Epithelial cell of umbilical artery (primary cell): ENCODE results near the gene ADAMTS12. TPM values are rescaled to one million over a fixed set of nuclear protein-coding genes. Genes with fewer than 3 reads are reported as not detected.

Source experiments
- total RNA-seq: library from RNA; depleted of rRNA; stranded (reverse); fragments of >200 nt; gene quantifications from 2 replicates; pipeline ENCODE4 v1.2.3, GENCODE V29; 2014

Gene ADAMTS12, protein sequence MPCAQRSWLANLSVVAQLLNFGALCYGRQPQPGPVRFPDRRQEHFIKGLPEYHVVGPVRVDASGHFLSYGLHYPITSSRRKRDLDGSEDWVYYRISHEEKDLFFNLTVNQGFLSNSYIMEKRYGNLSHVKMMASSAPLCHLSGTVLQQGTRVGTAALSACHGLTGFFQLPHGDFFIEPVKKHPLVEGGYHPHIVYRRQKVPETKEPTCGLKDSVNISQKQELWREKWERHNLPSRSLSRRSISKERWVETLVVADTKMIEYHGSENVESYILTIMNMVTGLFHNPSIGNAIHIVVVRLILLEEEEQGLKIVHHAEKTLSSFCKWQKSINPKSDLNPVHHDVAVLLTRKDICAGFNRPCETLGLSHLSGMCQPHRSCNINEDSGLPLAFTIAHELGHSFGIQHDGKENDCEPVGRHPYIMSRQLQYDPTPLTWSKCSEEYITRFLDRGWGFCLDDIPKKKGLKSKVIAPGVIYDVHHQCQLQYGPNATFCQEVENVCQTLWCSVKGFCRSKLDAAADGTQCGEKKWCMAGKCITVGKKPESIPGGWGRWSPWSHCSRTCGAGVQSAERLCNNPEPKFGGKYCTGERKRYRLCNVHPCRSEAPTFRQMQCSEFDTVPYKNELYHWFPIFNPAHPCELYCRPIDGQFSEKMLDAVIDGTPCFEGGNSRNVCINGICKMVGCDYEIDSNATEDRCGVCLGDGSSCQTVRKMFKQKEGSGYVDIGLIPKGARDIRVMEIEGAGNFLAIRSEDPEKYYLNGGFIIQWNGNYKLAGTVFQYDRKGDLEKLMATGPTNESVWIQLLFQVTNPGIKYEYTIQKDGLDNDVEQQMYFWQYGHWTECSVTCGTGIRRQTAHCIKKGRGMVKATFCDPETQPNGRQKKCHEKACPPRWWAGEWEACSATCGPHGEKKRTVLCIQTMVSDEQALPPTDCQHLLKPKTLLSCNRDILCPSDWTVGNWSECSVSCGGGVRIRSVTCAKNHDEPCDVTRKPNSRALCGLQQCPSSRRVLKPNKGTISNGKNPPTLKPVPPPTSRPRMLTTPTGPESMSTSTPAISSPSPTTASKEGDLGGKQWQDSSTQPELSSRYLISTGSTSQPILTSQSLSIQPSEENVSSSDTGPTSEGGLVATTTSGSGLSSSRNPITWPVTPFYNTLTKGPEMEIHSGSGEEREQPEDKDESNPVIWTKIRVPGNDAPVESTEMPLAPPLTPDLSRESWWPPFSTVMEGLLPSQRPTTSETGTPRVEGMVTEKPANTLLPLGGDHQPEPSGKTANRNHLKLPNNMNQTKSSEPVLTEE (N-terminal part only)
- 0.32 and 0.46 TPM in 2 replicates for total RNA-seq

DNA sequence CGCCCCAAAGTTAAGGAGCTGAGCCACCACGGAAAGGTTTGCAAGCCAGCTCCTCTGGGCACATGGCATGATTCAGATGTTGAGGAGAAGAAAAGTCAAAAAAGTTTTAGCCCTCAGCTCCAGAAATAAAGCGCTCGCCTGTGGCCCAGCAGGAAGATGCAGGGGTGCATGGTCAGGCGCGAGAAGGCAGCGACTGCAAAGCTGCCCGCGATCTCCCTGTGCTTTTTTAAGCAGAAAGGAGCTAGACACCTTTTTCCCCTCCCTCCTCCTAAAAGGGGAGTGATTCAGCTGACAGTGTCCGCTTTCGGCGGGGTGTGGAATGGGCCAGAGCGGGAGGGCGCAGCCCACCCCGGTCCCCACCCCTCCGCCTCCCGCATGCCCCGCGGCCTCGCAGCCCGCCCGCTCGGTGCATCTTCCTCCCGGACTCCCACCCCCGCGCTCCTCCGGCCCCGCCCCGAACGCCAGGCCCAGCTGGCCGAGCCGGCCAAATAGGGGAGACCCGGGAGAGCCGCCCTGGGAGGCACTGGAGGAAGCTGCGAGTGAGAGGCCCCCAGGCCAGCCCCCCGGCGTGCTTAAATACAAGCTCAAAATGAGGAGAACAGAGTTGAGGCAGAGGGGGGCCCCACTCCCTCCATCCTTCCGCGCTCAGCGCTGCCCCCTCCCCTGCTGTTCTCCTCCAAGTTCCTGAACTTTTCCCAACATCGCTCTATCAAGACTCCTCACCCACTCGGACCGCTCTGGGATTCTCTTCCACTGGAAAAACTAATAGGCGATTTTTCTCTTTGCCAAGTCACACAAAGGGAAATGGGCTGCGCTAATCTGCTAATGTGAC is at the start of gene ADAMTS12:
ADAMTS12 (minus strand) TSS at position 203 of the 832 bp plus-strand sequence; CDS start at position 69, 134 bp downstream.

DNA sequence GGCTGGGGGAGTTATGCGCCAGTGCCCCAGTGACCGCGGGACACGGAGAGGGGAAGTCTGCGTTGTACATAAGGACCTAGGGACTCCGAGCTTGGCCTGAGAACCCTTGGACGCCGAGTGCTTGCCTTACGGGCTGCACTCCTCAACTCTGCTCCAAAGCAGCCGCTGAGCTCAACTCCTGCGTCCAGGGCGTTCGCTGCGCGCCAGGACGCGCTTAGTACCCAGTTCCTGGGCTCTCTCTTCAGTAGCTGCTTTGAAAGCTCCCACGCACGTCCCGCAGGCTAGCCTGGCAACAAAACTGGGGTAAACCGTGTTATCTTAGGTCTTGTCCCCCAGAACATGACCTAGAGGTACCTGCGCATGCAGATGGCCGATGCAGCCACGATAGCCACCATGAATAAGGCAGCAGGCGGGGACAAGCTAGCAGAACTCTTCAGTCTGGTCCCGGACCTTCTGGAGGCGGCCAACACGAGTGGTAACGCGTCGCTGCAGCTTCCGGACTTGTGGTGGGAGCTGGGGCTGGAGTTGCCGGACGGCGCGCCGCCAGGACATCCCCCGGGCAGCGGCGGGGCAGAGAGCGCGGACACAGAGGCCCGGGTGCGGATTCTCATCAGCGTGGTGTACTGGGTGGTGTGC is 44.7 kb upstream of the ADAMTS12 start, which contains the start of gene RXFP3:
RXFP3 (plus strand) TSS at position 6 of the 636 bp plus-strand sequence; CDS start at position 361, 355 bp downstream.

Other genes with a start within 250 kb of the ADAMTS12 start
- gene RXFP3, start 44.4 kb upstream of the ADAMTS12 start, total RNA-seq: not detected in 2 replicates
- gene SLC45A2, start 92.7 kb upstream of the ADAMTS12 start, total RNA-seq: not detected in 2 replicates
- gene AMACR, start 116.1 kb upstream of the ADAMTS12 start, total RNA-seq: 9.4 and 13.2 TPM in 2 replicates
- under 0.01 and 0.65 TPM in 2 replicates for gene C1QTNF3, start 151.2 kb upstream of the ADAMTS12 start, total RNA-seq